DOHH2 (cell line): ENCODE results near the gene AHCYL1.
"Not testable (repeated sequence)": the region's sequence is repeated elsewhere in the genome, so short reads cannot be mapped to it uniquely, and the experiment has no call there.

Experiments used
- H3F3A ChIP-seq: fragments of 200-600 bp; sonication (generic), shearing (Covaris generic); 2 replicates; pipeline ENCODE4 v1.6.0; 2016; ENCODE audit warnings: antibody characterized with exemption, mild to moderate bottlenecking; ENCODE audit not compliant: control insufficient read depth, insufficient read depth
- H3K27ac ChIP-seq: fragments of 200-600 bp; sonication (generic); 2 replicates; pipeline ENCODE4 v1.5.1; 2014; ENCODE audit warnings: low read depth, mild to moderate bottlenecking, low read length, moderate library complexity
- H3K27me3 ChIP-seq: fragments of 200-600 bp; sonication (generic); 2 replicates; pipeline ENCODE4 v1.6.1; 2014; ENCODE audit warnings: mild to moderate bottlenecking, low read length, mixed read lengths; ENCODE audit not compliant: control insufficient read depth
- H3K36me3 ChIP-seq: fragments of 200-600 bp; sonication (generic); 2 replicates; pipeline ENCODE4 v1.6.1; 2014; ENCODE audit warnings: mild to moderate bottlenecking, low read length, moderate library complexity, mixed read lengths; ENCODE audit not compliant: control insufficient read depth
- H3K4me1 ChIP-seq: fragments of 200-600 bp; sonication (generic); 2 replicates; pipeline ENCODE4 v1.6.1; 2014; ENCODE audit warnings: mild to moderate bottlenecking, low read length, mixed read lengths; ENCODE audit not compliant: control insufficient read depth
- H3K4me2 ChIP-seq: fragments of 200-600 bp; sonication (generic); 2 replicates; pipeline ENCODE4 v1.6.0; 2014; ENCODE audit warnings: mild to moderate bottlenecking, low read length, moderate library complexity
- H3K4me3 ChIP-seq: fragments of 200-600 bp; sonication (generic); 2 replicates; pipeline ENCODE4 v1.5.1; 2014; ENCODE audit warnings: mild to moderate bottlenecking, low read length, mixed read lengths
- H3K79me2 ChIP-seq: fragments of 200-600 bp; sonication (generic); 2 replicates; pipeline ENCODE4 v1.6.1; 2014; ENCODE audit warnings: mild to moderate bottlenecking, low read length, mixed read lengths; ENCODE audit not compliant: control insufficient read depth
- H3K9me2 ChIP-seq: fragments of 200-600 bp; sonication (generic); replicated peaks from 2 replicates; pipeline ENCODE4 v1.6.1; 2014; ENCODE audit warnings: mild to moderate bottlenecking, low read length, mixed read lengths; ENCODE audit not compliant: control insufficient read depth
- H3K9me3 ChIP-seq: fragments of 200-600 bp; sonication (generic); 2 replicates; pipeline ENCODE4 v1.6.1; 2014; ENCODE audit warnings: antibody characterized with exemption, low read length, mixed read lengths; ENCODE audit not compliant: control insufficient read depth, insufficient read depth
- H4K20me1 ChIP-seq: fragments of 200-600 bp; sonication (generic); 2 replicates; pipeline ENCODE4 v1.6.0; 2014; ENCODE audit warnings: low read depth, mild to moderate bottlenecking, antibody characterized with exemption, low read length, moderate library complexity; ENCODE audit not compliant: control insufficient read depth, insufficient read depth
- EZH2phosphoT487 ChIP-seq: fragments of 200-600 bp; sonication (generic); IDR thresholded peaks from 2 replicates; pipeline ENCODE4 v1.6.1; 2017; ENCODE audit warnings: borderline replicate concordance, mild to moderate bottlenecking, antibody characterized with exemption, low read length, moderate library complexity, mixed read lengths
- TF ChIP-seq, protein P1 (sequence below): fragments of 200-600 bp; sonication (generic); IDR thresholded peaks from one replicate; pipeline ENCODE4 v1.5.1; 2014; ENCODE audit warnings: antibody characterized with exemption, mild to moderate bottlenecking, low read depth, low read length; ENCODE audit not compliant: poor library complexity, severe bottlenecking

The AHCYL1 gene

DNA sequence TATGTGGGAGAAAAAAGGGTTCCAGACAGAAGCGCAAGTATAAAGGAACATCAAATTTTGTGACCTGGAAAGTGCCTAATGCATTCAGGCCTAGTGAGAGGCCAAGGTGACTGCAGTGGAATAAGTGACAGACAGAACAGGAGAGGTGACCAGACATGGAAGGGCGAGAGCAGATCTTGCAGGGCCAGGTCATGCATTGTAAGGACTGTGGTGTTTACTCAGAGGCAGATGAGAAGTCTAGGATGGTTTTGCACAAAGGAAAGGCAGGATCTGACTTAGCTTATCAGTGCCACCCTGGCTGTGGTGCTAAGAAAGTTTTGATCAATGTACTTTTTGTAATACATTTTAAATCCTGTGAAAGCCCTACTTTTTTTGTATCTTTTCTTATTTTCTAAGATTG, 34.1 kb upstream of the AHCYL1 start:
- Histone ChIP-seq H3K4me1 (no peaks in the 10 kb centered on the region), H3K4me2 (no peak overlapping the region), H3K27me3 (peaks cover 5% of the 10 kb centered on the region; the same call in 1 of the 2 replicates), H3K9me2 (no peaks in the 10 kb centered on the region), H3F3A (no peaks in the 10 kb centered on the region), H3K9me3 (no peaks in the 10 kb centered on the region), H4K20me1 (no peaks in the 10 kb centered on the region), H3K27ac (no peak overlapping the region), H3K79me2 (no peaks in the 10 kb centered on the region), H3K36me3 (no peaks in the 10 kb centered on the region), H3K4me3 (no peak overlapping the region)
- TF ChIP-seq EZH2phosphoT487: no peak
- TF ChIP-seq, protein P1, sequence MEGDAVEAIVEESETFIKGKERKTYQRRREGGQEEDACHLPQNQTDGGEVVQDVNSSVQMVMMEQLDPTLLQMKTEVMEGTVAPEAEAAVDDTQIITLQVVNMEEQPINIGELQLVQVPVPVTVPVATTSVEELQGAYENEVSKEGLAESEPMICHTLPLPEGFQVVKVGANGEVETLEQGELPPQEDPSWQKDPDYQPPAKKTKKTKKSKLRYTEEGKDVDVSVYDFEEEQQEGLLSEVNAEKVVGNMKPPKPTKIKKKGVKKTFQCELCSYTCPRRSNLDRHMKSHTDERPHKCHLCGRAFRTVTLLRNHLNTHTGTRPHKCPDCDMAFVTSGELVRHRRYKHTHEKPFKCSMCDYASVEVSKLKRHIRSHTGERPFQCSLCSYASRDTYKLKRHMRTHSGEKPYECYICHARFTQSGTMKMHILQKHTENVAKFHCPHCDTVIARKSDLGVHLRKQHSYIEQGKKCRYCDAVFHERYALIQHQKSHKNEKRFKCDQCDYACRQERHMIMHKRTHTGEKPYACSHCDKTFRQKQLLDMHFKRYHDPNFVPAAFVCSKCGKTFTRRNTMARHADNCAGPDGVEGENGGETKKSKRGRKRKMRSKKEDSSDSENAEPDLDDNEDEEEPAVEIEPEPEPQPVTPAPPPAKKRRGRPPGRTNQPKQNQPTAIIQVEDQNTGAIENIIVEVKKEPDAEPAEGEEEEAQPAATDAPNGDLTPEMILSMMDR: no peak

DNA sequence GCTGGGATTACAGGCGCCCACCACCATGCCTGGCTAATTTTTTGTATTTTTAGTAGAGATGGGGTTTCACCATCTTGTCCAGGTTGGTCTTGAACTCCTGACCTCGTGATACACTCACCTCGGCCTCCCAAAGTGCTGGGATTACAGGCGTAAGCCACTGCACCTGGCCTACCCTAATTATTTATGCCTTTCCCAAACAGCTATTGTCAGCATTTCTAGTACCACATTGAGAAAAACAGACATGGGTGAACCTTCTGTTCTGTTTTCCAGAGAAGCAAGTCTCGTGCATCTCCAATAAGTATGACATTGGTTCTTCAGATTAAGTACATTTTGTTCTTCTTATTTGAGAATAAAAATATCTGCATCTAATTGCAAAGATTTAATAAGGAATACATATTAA, 33.1 kb upstream of the AHCYL1 start:
- H3K4me2 ChIP-seq, H3K9me3 ChIP-seq, H3K27me3 ChIP-seq, H4K20me1 ChIP-seq, H3K4me1 ChIP-seq, H3K9me2 ChIP-seq, H3K36me3 ChIP-seq, H3K79me2 ChIP-seq, H3F3A ChIP-seq, H3K27ac ChIP-seq, H3K4me3 ChIP-seq: not testable (repeated sequence)

DNA sequence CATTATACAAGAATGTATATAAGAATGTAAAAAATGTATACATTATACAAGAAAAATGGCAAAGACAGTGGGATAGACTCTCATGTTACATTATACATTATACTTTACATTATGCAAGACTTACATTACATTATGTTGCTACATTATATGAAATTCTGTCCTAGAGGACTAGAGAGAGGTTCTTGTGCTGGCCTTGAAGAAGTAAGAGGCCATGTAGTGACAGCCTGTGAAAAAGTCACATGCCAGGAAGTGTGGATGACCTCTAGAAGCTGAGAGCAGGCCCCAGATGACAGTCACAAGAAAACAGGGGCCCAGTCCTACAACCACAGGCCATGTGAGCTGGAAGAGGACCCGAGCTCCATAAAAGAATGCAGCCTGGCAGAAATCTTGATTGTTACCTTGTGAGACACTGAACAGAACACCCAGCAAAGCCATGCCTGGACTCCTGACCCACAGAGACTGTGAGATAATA, 30.5 kb upstream of the AHCYL1 start:
- Histone ChIP-seq H3K9me3 (no peaks in the 10 kb centered on the region), H4K20me1 (no peaks in the 10 kb centered on the region), H3K4me3 (no peak overlapping the region), H3F3A (no peaks in the 10 kb centered on the region), H3K27ac (no peak overlapping the region), H3K36me3 (no peaks in the 10 kb centered on the region), H3K9me2 (no peaks in the 10 kb centered on the region), H3K4me2 (no peak overlapping the region), H3K4me1 (no peaks in the 10 kb centered on the region), H3K79me2 (no peaks in the 10 kb centered on the region), H3K27me3 (peaks cover 5% of the 10 kb centered on the region; the same call in 1 of the 2 replicates)
- TF ChIP-seq, protein P1: no peak
- no peak for TF ChIP-seq EZH2phosphoT487

DNA sequence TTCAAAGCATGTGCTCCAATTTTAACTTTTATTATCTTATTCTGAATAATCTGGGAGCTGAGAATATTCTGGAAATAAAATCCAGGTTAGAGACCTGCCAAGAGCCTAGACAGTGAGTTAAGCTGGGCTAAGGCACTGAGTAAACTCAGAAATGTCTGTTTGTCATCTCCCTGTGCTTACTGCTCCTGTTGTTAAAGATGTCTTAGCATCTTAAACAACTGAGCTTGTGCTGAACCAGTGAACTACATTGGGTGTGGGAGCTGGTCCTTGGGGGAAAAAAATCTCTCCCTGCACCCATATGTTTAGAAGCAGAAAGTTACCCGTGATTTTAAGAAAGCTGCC, 25.0 kb upstream of the AHCYL1 start:
- Histone ChIP-seq H3K36me3 (no peaks in the 10 kb centered on the region), H3K4me3 (no peak overlapping the region), H3K9me3 (no peaks in the 10 kb centered on the region), H3K27ac (no peak overlapping the region), H4K20me1 (no peaks in the 10 kb centered on the region), H3K4me2 (no peak overlapping the region), H3F3A (no peaks in the 10 kb centered on the region), H3K79me2 (no peaks in the 10 kb centered on the region), H3K4me1 (no peaks in the 10 kb centered on the region), H3K9me2 (no peaks in the 10 kb centered on the region), H3K27me3 (peaks cover 32% of the 10 kb centered on the region)
- TF ChIP-seq, protein P1: no peak
- no peak for TF ChIP-seq EZH2phosphoT487
